GM12878 (cell line): ENCODE measurements around the gene SEMA5B. TPM values are rescaled to one million over a fixed set of nuclear protein-coding genes. Genes with fewer than 3 reads are reported as not detected.
A peak's percentile ranks its signal among the peaks of the same experiment; 100 is the strongest.

Experiments used
- ATAC-seq: fragments of 200-7000 bp; cut with Tn5 transposase; 3 replicates; pipeline ENCODE4 v1.9.1; 2020; ENCODE audit warnings: mild to moderate bottlenecking, moderate library complexity
- BruUV-seq: library from RNA; stranded (reverse); fragments of 400-500 nt; replicated peaks from 2 replicates; lab custom pipeline; 2021; lab: Mats Ljungman, UMichigan
- CTCF ChIA-PET: fragments of 300-600 bp; sonication (Branson Sonifier 250); formaldehyde crosslinking; extraction: SDS; loops from one replicate; lab custom pipeline; 2021; ENCODE audit warnings: inconsistent platforms; lab: Yijun Ruan, JAX
- POLR2A ChIA-PET: fragments of 350-600 bp; formaldehyde crosslinking; extraction: SDS; loops from one replicate; lab custom pipeline; 2021; ENCODE audit warnings: inconsistent platforms; lab: Charles Lee
- RAD21 ChIA-PET: fragments of 300-600 bp; sonication (Branson Sonifier 250); formaldehyde crosslinking; loops from one replicate; lab custom pipeline; 2023; ENCODE audit warnings: antibody characterized with exemption; ENCODE audit not compliant: unreplicated experiment; lab: Charles Lee
- SMC1A ChIA-PET: fragments of 300-600 bp; sonication (Branson Sonifier 250); formaldehyde crosslinking; loops from one replicate; lab custom pipeline; 2023; ENCODE audit not compliant: unreplicated experiment, uncharacterized antibody; lab: Charles Lee
- DNase-seq: peaks from one replicate; pipeline ENCODE4 v3.0.0-alpha.2; 2011; ENCODE audit warnings: low read depth, low spot score
- FAIRE-seq: peaks from 3 replicates; lab custom pipeline; 2011; peaks lifted over from hg19 to GRCh38; lab: Jason Lieb, UNC
- H2AFZ ChIP-seq: 2 replicates; pipeline ENCODE4 v1.6.0; 2011; ENCODE audit warnings: low read depth, low read length, control low read depth; ENCODE audit not compliant: control insufficient read depth
- H3K27ac ChIP-seq: 2 replicates; pipeline ENCODE4 v1.5.1; 2011; ENCODE audit warnings: control low read depth; ENCODE audit not compliant: control insufficient read depth, insufficient read depth
- H3K27me3 ChIP-seq, 2 experiments: replicated peaks in 1 of 2; 2 replicates each; pipeline versions ENCODE4 v1.6.0 to v1.6.1; 2011; ENCODE audit warnings: low read length in 1 of 2; ENCODE audit not compliant: control insufficient read depth in 2 of 2, insufficient read depth in 2 of 2
- H3K36me3 ChIP-seq, 2 experiments: 2 replicates each; pipeline ENCODE4 v1.5.1; 2011; ENCODE audit warnings: low read length in 1 of 2; ENCODE audit not compliant: control insufficient read depth in 2 of 2, insufficient read depth in 2 of 2
- H3K4me1 ChIP-seq: 2 replicates; pipeline ENCODE4 v1.6.1; 2011; ENCODE audit warnings: mild to moderate bottlenecking, low read length, moderate library complexity, mixed read lengths; ENCODE audit not compliant: control insufficient read depth, insufficient read depth
- H3K4me2 ChIP-seq: 2 replicates; pipeline ENCODE4 v1.6.0; 2011; ENCODE audit warnings: control low read depth; ENCODE audit not compliant: control insufficient read depth, insufficient read depth
- H3K4me3 ChIP-seq: fragments of 200-600 bp; sonication (generic); 2 replicates; pipeline ENCODE4 v1.5.1; 2016
- H3K79me2 ChIP-seq: 2 replicates; pipeline ENCODE4 v1.6.0; 2011; ENCODE audit warnings: low read length; ENCODE audit not compliant: control insufficient read depth, insufficient read depth
- H3K9ac ChIP-seq: 2 replicates; pipeline ENCODE4 v1.8.0; 2011; ENCODE audit warnings: low read length, control low read depth, mixed read lengths; ENCODE audit not compliant: control insufficient read depth, insufficient read depth
- H3K9me3 ChIP-seq: replicated peaks from 3 replicates; pipeline ENCODE4 v1.5.1; 2011; ENCODE audit warnings: mild to moderate bottlenecking, low read length; ENCODE audit not compliant: control insufficient read depth, insufficient read depth
- H4K20me1 ChIP-seq: 2 replicates; pipeline ENCODE4 v1.6.0; 2011; ENCODE audit not compliant: control insufficient read depth, insufficient read depth
- IRF3 ChIP-seq: fragments of 450-650 bp; IDR thresholded peaks from 2 replicates; pipeline ENCODE4 v1.6.1; 2014; ENCODE audit warnings: mild to moderate bottlenecking
- KDM1A ChIP-seq: fragments of 200-600 bp; sonication (generic); IDR thresholded peaks from 2 replicates; pipeline ENCODE4 v1.6.1; 2016; ENCODE audit warnings: borderline replicate concordance
- MEF2B ChIP-seq: fragments of 450-650 bp; IDR thresholded peaks from 2 replicates; pipeline ENCODE4 v1.6.1; 2018; ENCODE audit warnings: mild to moderate bottlenecking, moderate library complexity; ENCODE audit not compliant: partially characterized antibody, poor library complexity, severe bottlenecking
- RELA ChIP-seq: fragments of 450-650 bp; IDR thresholded peaks from 2 replicates; pipeline ENCODE4 v1.8.0; 2014; ENCODE audit warnings: borderline replicate concordance; ENCODE audit not compliant: partially characterized antibody
- SMC3 ChIP-seq: IDR thresholded peaks from 2 replicates; pipeline ENCODE4 v1.6.1; 2011; ENCODE audit warnings: low read length, improper control_type of control experiment, borderline replicate concordance
- SREBF1 ChIP-seq: IDR thresholded peaks from 2 replicates; pipeline ENCODE4 v1.6.1; 2012; ENCODE audit warnings: mild to moderate bottlenecking, low read length
- ZZZ3 ChIP-seq: IDR thresholded peaks from 2 replicates; pipeline ENCODE4 v1.6.1; 2011; ENCODE audit warnings: low read depth; ENCODE audit not compliant: control insufficient read depth, insufficient read length
- WGBS: methylation state at CpG from one replicate; pipeline ENCODE4 v1.1.6; 2016; ENCODE audit warnings: low lambda C conversion rate; ENCODE audit not compliant: insufficient replicate concordance, insufficient coverage; ENCODE audit errors: missing lambda C conversion rate; 5-methylcytosine and 5-hydroxymethylcytosine counted together
- in situ Hi-C: fragments of 300-500 bp; cut with MboI; formaldehyde crosslinking; loops from 9 replicates; pipeline ENCODE4 v1.14.3; 2018; ENCODE audit warnings: mixed read lengths
- intact Hi-C: fragments of 100-400 bp; cut with micrococcal nuclease; formaldehyde crosslinking; loops from one replicate; pipeline ENCODE4 v1.14.2; 2022; ENCODE audit not compliant: unreplicated experiment
- polyA plus RNA-seq, 11 experiments: library from polyadenylated mRNA; depleted of rRNA in 4 of 11; unstranded in 6 of 11; stranded (reverse) in 5 of 11; fragments of >200 nt; fragmentation: Nextera tagmentation in 4 of 11; fragmentation: Illumina TruSeq in 1 of 11; extraction: Ambion mirVana in 4 of 11; extraction: Trizol in 1 of 11; gene quantifications; 1 replicate in 1 of 11; 2 replicates in 10 of 11; pipeline versions ENCODE4 v1.2.1 to v1.2.3, GENCODE V29; 2011 to 2016; ENCODE audit warnings: inconsistent platforms in 2 of 11, missing spikeins in 2 of 11, low read depth in 1 of 11
- total RNA-seq, 4 experiments: library from RNA; depleted of rRNA in 3 of 4; stranded (reverse); fragments of >200 nt in 3 of 4; fragmentation: Illumina TruSeq in 1 of 4; extraction: Trizol in 1 of 4; gene quantifications; 2 replicates each; pipeline versions ENCODE4 v1.2.1 to v1.2.3, GENCODE V29; 2013 to 2021
- TF ChIP-seq, protein P1 (sequence below): fragments of 450-650 bp; IDR thresholded peaks from 2 replicates; pipeline ENCODE4 v1.6.1; 2016; ENCODE audit warnings: mild to moderate bottlenecking, moderate library complexity, borderline replicate concordance

The SEMA5B gene
- total and polyA plus RNA-seq, 10 of the 15 experiments (the other 5 are each of a cell fraction or from before 2014, with no cell fraction given): 0.05 TPM; not detected in 9

DNA sequence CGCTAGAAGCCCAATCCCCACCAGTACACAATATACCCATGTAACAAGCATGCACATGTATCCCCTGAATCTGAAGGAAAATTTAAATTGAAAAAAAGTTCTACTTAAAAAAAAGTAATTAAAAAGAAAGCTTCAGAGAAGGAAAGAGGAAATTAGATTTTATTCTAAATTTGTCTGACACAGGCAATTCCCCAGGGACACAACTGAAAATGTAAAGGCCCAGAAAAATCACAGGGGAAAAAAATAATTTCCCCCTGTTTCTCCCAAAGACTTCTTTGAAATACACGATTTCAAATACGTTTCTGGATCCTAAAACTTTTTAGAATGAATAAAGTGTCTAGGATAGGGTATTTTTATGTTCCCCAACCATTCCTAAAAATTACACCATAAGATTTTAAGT lies 42.9 kb downstream of the SEMA5B start:
- Histone ChIP-seq H3K9me3 (no peaks in the 10 kb centered on the region), H3K4me3 (no peak overlapping the region), H3K79me2 (no peaks in the 10 kb centered on the region), H3K4me2 (no peak overlapping the region), H3K9ac (no peak overlapping the region), H2AFZ (no peak overlapping the region), H3K4me1 (no peaks in the 10 kb centered on the region), H3K36me3 (no peaks in the 10 kb centered on the region), H4K20me1 (no peaks in the 10 kb centered on the region), H3K27ac (no peak overlapping the region), H3K27me3 (peaks cover 0 to 6% of the 10 kb centered on the region in 2 experiments; a peak in 3 of 4 replicates)
- CTCF ChIA-PET: interaction anchor here (0.8 to 1.4 kb wide), 2 partner anchors 11 to 42 kb away, joined by 3 read pairs; no protein-coding TSS in a partner anchor
- in situ Hi-C loops (no loop called here), intact Hi-C loops (no loop called here)
- TF ChIP-seq SREBF1 (no peak), RELA (no peak), ZZZ3 (no peak), KDM1A (no peak), SMC3 (no peak), MEF2B (peak; percentile 74), IRF3 (no peak)
- TF ChIP-seq, protein P1, sequence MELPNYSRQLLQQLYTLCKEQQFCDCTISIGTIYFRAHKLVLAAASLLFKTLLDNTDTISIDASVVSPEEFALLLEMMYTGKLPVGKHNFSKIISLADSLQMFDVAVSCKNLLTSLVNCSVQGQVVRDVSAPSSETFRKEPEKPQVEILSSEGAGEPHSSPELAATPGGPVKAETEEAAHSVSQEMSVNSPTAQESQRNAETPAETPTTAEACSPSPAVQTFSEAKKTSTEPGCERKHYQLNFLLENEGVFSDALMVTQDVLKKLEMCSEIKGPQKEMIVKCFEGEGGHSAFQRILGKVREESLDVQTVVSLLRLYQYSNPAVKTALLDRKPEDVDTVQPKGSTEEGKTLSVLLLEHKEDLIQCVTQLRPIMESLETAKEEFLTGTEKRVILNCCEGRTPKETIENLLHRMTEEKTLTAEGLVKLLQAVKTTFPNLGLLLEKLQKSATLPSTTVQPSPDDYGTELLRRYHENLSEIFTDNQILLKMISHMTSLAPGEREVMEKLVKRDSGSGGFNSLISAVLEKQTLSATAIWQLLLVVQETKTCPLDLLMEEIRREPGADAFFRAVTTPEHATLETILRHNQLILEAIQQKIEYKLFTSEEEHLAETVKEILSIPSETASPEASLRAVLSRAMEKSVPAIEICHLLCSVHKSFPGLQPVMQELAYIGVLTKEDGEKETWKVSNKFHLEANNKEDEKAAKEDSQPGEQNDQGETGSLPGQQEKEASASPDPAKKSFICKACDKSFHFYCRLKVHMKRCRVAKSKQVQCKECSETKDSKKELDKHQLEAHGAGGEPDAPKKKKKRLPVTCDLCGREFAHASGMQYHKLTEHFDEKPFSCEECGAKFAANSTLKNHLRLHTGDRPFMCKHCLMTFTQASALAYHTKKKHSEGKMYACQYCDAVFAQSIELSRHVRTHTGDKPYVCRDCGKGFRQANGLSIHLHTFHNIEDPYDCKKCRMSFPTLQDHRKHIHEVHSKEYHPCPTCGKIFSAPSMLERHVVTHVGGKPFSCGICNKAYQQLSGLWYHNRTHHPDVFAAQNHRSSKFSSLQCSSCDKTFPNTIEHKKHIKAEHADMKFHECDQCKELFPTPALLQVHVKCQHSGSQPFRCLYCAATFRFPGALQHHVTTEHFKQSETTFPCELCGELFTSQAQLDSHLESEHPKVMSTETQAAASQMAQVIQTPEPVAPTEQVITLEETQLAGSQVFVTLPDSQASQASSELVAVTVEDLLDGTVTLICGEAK: no peak
- ATAC-seq (no peak), FAIRE-seq (no peak), DNase-seq (no peak)
- RAD21 ChIA-PET: no interaction called here
- SMC1A ChIA-PET: interaction anchor here (1.0 kb wide), 1 partner anchor 34 kb away, joined by 3 read pairs; no protein-coding TSS in a partner anchor
- WGBS: 30% methylated on average over 3 of the region's 3 CpGs
- no TSS peak for BruUV-seq
- POLR2A ChIA-PET: no interaction called here
